Aortic smooth muscle cell (primary cell): ENCODE results near the gene ACBD6. TPM values are rescaled to one million over a fixed set of nuclear protein-coding genes. Genes with fewer than 3 reads are reported as not detected.

ENCODE experiments used
- total RNA-seq: library from RNA; depleted of rRNA; stranded (reverse); fragments of >200 nt; gene quantifications from 2 replicates; pipeline ENCODE4 v1.2.3, GENCODE V29; 2014

Gene ACBD6
- 61.1 and 62.9 TPM in 2 replicates for total RNA-seq

GRCh38 chr1:180502361-180503279 is at the start of gene ACBD6:
Gene ACBD6, minus strand, starts transcription at chr1:180502577. Its CDS starts 311 bp downstream, at chr1:180502266.

Other genes starting within 250 kb of the ACBD6 start
- gene OVAAL, start 56.4 kb upstream of the ACBD6 start, total RNA-seq, result not detected in 2 replicates
- 24.0 and 28.8 TPM in 2 replicates for gene XPR1, start 129.4 kb upstream of the ACBD6 start, total RNA-seq